GM10248 (cell line): Measurements from ENCODE around the gene AUP1.
A peak's percentile ranks its signal among the peaks of the same experiment; 100 is the strongest.

ENCODE experiments used
- CTCF ChIA-PET: fragments of 300-600 bp; sonication (Branson Sonifier 250); formaldehyde crosslinking; extraction: SDS; loops from one replicate; lab custom pipeline; 2021; ENCODE audit warnings: antibody characterized with exemption; lab: Yijun Ruan, JAX
- POLR2A ChIA-PET: fragments of 350-650 bp; sonication (Branson Sonifier 250); formaldehyde crosslinking; extraction: SDS; loops from one replicate; lab custom pipeline; 2020; ENCODE audit warnings: antibody characterized with exemption; lab: Yijun Ruan, JAX
- DNase-seq: peaks from one replicate; pipeline ENCODE4 v3.0.0; 2012; ENCODE audit errors: extremely low spot score
- TF ChIP-seq, protein P1 (sequence below): IDR thresholded peaks from 2 replicates; pipeline ENCODE4 v1.5.1; 2012; ENCODE audit warnings: mild to moderate bottlenecking, low read depth; ENCODE audit errors: extremely low read depth, missing control alignments, control extremely low read depth

Gene AUP1

DNA sequence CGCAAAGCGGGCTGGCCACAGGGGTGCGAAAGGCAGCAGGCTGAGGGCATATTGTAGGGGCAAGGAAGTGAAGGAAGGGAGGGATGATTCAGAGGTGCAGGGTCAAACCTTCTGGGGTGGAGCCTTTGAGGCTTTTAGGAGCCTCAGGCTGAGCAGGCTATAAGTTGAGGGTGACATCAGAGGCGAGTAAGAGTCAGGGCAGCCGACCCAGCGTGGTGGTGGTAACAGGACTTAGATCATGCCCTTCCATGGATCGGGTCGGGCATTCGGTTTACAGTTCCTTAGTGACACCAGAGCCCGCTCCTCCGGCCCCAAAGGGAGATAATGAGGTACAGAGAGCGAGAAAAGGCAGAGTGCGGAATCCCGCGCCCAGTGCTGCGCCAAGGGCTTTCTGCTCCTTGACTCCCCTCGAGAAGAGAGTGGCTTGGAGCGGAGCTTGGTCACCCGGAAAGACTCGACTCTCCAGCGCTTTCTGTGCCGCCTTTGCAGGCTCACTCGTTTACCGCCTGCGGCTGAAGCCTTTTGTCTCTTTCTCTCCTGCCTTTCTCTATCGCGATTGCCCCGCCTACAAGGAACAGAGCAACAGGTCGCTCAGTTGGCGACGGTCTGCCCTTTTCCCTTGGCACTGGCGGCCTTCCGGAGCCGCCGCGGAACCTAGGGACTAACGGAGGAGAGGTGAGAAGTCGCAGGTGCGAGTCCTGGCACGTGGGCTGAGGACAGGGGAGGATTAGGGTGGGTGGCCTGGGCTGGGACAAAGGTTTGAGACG is 30.8 kb downstream of the AUP1 start:
- TF ChIP-seq, protein P1, sequence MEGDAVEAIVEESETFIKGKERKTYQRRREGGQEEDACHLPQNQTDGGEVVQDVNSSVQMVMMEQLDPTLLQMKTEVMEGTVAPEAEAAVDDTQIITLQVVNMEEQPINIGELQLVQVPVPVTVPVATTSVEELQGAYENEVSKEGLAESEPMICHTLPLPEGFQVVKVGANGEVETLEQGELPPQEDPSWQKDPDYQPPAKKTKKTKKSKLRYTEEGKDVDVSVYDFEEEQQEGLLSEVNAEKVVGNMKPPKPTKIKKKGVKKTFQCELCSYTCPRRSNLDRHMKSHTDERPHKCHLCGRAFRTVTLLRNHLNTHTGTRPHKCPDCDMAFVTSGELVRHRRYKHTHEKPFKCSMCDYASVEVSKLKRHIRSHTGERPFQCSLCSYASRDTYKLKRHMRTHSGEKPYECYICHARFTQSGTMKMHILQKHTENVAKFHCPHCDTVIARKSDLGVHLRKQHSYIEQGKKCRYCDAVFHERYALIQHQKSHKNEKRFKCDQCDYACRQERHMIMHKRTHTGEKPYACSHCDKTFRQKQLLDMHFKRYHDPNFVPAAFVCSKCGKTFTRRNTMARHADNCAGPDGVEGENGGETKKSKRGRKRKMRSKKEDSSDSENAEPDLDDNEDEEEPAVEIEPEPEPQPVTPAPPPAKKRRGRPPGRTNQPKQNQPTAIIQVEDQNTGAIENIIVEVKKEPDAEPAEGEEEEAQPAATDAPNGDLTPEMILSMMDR, result no peak
- ChIA-PET CTCF (interaction anchor here (1.0 to 2.5 kb wide), 7 partner anchors 9 to 90 kb away, joined by 3 to 10 read pairs (median 4); partner anchors contain the start of genes AUP1, CCDC142, HTRA2 and TLX2), POLR2A (no interaction called here)
- DNase-seq, result peak; percentile 39

DNA sequence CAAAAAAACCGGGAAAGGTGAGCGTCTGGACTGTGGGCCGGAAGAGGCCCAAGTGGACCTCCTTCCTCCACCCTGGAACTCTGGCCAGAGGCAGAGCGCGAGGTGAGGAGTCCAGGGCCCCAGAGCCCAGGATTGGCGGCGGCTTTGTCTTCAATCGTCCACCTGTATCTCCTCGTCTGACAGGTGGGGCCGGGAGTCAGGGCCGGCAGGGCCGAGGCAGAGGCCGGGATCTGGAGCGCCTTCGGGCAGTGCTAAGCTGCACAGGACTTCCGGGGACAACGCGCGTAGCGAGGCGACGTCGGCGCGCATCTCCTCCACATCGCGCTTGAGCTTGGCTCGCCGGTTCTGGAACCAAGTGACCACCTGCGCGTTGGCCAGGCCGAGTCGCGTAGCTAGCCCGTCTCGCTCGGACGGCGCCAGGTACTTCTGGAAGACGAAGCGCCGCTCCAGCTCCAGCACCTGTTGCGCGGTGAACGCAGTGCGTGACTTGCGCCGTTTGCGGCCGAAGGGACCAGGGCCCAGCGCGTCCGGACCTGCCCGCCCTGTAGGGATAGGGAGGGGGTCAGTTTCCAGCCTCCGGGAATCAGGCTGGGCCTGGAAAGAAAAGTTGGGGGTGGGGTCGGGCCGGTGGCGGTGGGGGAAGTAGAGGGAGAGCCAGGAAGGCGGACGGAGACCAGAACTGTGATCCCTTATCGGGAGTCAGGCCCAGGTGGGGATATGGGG is 31.6 kb downstream of the AUP1 start:
- POLR2A ChIA-PET, result no interaction called here
- CTCF ChIA-PET, result interaction anchor here (0.7 to 1.6 kb wide), 9 partner anchors 15 to 90 kb away, joined by 3 to 7 read pairs (median 3); partner anchors contain the start of genes AUP1, CCDC142, HTRA2 and TLX2
- TF ChIP-seq, protein P1, result no peak
- peak; percentile 47 for DNase-seq

DNA sequence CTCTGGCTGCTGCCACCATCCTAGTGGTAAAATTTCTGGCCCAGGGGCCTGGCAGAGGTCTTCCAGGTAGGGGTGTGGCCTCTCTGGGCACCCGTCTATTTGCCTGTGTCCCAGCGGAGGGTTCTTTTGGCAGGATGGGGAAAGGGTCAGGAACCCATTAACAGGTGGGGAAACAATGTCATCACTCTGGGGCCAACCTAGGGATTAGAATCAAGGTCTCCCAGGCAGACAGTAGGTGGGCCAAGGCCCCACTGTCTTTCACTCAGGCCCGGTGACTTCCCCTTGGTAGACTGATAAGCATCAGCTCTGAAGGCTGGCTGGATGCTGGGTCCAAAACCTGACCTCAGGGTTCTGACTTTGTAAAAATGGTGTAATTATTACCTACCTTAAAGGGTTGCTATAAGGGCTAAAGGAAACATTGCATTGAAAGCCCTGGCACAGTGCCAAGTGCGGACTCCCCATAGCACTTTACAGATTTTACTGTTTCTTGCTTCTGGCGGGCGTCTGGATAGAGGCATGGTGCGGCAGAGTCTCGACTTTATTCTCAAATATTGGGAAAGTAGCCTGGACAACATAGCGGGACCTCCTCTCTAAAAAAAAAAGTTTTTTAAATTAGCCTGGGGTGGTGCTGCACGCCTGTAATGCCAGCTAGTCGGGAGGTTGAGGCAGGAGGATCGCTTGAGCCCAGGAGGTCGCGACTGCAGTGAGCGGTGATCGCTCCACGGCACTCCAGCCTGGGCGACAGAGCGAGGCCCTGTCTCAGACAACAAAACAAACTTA is 32.3 kb downstream of the AUP1 start:
- POLR2A ChIA-PET, result no interaction called here
- TF ChIP-seq, protein P1, result no peak
- DNase-seq, result no peak
- CTCF ChIA-PET, result interaction anchor here (0.7 to 1.9 kb wide), 8 partner anchors 14 to 91 kb away, joined by 3 to 8 read pairs (median 4); partner anchors contain the start of genes CCDC142, TLX2 and TTC31

DNA sequence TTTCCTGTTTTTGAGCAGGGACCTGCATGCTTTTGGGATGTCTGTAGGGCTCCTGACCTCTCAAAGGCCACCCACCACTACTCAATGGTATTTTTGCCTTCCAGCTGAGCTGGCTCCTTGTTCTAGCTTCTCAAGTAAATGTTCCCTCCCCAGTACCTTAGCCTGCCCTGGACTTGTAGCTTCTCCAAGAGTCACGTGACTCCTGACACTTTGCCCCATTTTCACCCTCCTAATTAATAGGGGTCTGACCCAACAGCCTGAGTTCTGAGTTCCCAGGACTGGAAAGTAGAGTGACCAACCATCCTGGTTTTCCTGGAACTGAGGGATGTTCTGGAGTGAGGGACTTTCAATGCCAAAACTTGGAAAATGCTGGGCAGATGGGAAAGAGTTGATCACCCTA is 34.1 kb downstream of the AUP1 start:
- TF ChIP-seq, protein P1, result no peak
- DNase-seq, result no peak
- ChIA-PET POLR2A (no interaction called here), CTCF (interaction anchor here (0.7 to 1.9 kb wide), 2 partner anchors 8 to 92 kb away, joined by 3 to 8 read pairs; no protein-coding TSS in a partner anchor)

DNA sequence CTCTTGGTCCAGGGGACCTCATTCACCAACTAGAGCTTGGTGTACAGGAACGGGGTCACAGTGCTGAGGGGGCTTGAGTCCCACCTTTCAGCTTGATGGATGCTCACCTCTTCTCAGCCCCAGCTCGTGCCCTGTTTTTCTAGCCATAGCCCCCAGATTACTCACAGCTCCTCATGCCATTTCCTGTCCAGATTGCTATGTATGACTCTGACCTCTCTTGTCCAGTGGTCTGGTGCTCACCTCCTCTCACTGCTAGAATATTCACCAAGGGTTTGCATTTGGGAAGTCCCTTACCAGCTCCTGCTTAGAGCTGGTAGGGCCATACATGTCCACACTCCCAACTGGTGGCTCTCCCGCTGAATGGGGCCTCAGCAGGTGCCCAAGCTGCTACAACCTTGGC is 36.0 kb downstream of the AUP1 start:
- TF ChIP-seq, protein P1, result no peak
- DNase-seq, result no peak
- ChIA-PET CTCF (interaction anchor here (0.9 to 2.0 kb wide), 4 partner anchors 11 to 94 kb away, joined by 3 to 10 read pairs (median 5); partner anchors contain the start of genes CCDC142, DQX1 and TTC31), POLR2A (interaction anchor here (0.6 kb wide), 1 partner anchor 19 kb away, joined by 3 read pairs; no protein-coding TSS in a partner anchor)
